NOMO-1 (cell line): Measurements from ENCODE around the gene IQCK.

Source experiments
- DNase-seq, 2 experiments: peaks; one replicate each; lab custom pipeline; 2025; ENCODE audit not compliant: unreplicated experiment in 2 of 2; lab: John Stamatoyannopoulos, UW

The IQCK gene

GRCh38 chr16:19907161-19907992 lies 189.3 kb downstream of the IQCK start:
- peak; percentile 52 to 53 for DNase-seq
